Lower leg skin (tissue), 3 donors: ENCODE measurements around the gene SELENOO.

Source experiments
- POLR2A ChIP-seq, 2 donors: fragments of 450-650 bp; IDR thresholded peaks; one replicate each; pipeline ENCODE4 v1.6.1; 2016 to 2017; ENCODE audit warnings: antibody characterized with exemption in 2 of 2, mild to moderate bottlenecking in 1 of 2, moderate library complexity in 1 of 2
- TF ChIP-seq, protein P1 (sequence below), 3 donors: fragments of 450-650 bp; IDR thresholded peaks; one replicate each; pipeline ENCODE4 v1.5.1; 2016; ENCODE audit warnings: antibody characterized with exemption in 3 of 3, mild to moderate bottlenecking in 3 of 3, moderate library complexity in 2 of 3

GRCh38 chr22:50171319-50171964 is 29.4 kb upstream of the SELENOO start:
- TF ChIP-seq POLR2A (IDR thresholded peaks at IDR 0.05): no peak
- TF ChIP-seq, protein P1, sequence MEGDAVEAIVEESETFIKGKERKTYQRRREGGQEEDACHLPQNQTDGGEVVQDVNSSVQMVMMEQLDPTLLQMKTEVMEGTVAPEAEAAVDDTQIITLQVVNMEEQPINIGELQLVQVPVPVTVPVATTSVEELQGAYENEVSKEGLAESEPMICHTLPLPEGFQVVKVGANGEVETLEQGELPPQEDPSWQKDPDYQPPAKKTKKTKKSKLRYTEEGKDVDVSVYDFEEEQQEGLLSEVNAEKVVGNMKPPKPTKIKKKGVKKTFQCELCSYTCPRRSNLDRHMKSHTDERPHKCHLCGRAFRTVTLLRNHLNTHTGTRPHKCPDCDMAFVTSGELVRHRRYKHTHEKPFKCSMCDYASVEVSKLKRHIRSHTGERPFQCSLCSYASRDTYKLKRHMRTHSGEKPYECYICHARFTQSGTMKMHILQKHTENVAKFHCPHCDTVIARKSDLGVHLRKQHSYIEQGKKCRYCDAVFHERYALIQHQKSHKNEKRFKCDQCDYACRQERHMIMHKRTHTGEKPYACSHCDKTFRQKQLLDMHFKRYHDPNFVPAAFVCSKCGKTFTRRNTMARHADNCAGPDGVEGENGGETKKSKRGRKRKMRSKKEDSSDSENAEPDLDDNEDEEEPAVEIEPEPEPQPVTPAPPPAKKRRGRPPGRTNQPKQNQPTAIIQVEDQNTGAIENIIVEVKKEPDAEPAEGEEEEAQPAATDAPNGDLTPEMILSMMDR (IDR thresholded peaks at IDR 0.05): no peak
